ENCODE results near the gene CES3.

DNA sequence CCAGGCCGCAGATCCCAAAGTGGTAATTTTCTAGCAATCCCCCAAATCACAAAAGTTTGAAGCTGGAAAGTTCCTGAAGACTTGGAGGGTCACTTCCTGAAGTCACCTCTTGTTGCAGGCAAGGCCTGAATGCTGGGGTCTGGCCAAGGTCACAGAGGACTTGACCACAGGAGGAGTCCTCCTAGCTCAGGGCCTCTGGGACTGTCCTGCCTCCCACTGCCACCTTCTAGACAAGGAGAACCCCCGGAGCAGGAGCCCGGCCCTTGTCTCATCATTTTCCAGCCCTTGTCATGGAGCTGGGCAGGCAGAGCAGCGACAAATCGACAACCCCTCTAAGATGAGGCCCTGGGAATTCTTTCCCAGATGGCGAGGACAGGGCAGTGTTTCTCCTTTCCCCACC is 42.7 kb upstream of the CES3 start:
- no peak for TF ChIP-seq ZNF660 (tag by site-specific recombination; IDR thresholded peaks at IDR 0.05)
- no peak for TF ChIP-seq TCF7L2 (IDR thresholded peaks at IDR 0.05; ENCODE audit: borderline replicate concordance, low read depth, low read length)
- TF ChIP-seq, protein P1, sequence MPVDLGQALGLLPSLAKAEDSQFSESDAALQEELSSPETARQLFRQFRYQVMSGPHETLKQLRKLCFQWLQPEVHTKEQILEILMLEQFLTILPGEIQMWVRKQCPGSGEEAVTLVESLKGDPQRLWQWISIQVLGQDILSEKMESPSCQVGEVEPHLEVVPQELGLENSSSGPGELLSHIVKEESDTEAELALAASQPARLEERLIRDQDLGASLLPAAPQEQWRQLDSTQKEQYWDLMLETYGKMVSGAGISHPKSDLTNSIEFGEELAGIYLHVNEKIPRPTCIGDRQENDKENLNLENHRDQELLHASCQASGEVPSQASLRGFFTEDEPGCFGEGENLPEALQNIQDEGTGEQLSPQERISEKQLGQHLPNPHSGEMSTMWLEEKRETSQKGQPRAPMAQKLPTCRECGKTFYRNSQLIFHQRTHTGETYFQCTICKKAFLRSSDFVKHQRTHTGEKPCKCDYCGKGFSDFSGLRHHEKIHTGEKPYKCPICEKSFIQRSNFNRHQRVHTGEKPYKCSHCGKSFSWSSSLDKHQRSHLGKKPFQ (tag by site-specific recombination; IDR thresholded peaks at IDR 0.05), result no peak
- TF ChIP-seq, protein P2, sequence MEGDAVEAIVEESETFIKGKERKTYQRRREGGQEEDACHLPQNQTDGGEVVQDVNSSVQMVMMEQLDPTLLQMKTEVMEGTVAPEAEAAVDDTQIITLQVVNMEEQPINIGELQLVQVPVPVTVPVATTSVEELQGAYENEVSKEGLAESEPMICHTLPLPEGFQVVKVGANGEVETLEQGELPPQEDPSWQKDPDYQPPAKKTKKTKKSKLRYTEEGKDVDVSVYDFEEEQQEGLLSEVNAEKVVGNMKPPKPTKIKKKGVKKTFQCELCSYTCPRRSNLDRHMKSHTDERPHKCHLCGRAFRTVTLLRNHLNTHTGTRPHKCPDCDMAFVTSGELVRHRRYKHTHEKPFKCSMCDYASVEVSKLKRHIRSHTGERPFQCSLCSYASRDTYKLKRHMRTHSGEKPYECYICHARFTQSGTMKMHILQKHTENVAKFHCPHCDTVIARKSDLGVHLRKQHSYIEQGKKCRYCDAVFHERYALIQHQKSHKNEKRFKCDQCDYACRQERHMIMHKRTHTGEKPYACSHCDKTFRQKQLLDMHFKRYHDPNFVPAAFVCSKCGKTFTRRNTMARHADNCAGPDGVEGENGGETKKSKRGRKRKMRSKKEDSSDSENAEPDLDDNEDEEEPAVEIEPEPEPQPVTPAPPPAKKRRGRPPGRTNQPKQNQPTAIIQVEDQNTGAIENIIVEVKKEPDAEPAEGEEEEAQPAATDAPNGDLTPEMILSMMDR (tag by site-specific recombination; IDR thresholded peaks at IDR 0.05), result no peak

Data from HEK293 (cell line).